Measurements from ENCODE around the gene LAMTOR5. TPM values are rescaled to one million over a fixed set of nuclear protein-coding genes. Genes with fewer than 3 reads are reported as not detected.

LAMTOR5 gene
- total and polyA plus RNA-seq, 2 of the 4 experiments (the other 2 are of a cell fraction), result 159 to 369 TPM

DNA sequence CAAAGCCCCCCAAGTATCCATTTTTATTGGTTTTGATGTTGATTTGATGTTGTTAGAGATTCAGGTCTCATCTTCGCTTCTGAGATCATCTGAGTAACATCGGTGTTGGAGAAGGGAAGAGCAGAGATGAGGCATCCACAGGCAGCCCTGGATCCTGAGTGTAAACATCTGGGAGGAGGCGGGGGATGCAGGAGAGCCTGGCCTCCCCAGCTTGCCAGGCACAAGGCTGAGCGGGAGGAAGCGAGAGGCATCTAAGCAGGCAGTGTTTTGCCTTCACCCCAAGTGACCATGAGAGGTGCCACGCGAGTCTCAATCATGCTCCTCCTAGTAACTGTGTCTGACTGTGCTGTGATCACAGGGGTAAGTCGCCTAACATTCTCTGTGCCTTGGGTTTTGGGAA is 43.4 kb upstream of the LAMTOR5 start, which contains the start of gene PROK1:
PROK1 (plus strand) TSS at position 221 of the 400 bp plus-strand sequence; CDS start at position 289, 68 bp downstream.
- no peak within 1 kb of the TSS for H3K4ac ChIP-seq (ENCODE audit: low read depth, low read length)
- WGBS, 2 experiments (ENCODE audit: extremely low coverage in 2 of 2, insufficient read length in 1 of 2), result 45% methylated on average over 5 of the region's 8 CpGs; no CpG with 5 or more reads in 1 of the 2 experiments
- no peaks in the 10 kb centered on the region for H3K9me1 ChIP-seq (ENCODE audit: insufficient read depth, low read length)
- no TSS peak for BruUV-seq (replicated peaks)
- no peak within 1 kb of the TSS for H3K4me2 ChIP-seq (ENCODE audit: low read depth, low read length)
- H3K23ac ChIP-seq (ENCODE audit: low read depth, low read length), result no peak within 1 kb of the TSS
- no peak within 1 kb of the TSS for H3K9ac ChIP-seq (ENCODE audit: low read depth, low read length)
- no peak within 1 kb of the TSS for H3K27ac ChIP-seq (ENCODE audit: insufficient read depth, low read length)
- intact Hi-C loops (cut with micrococcal nuclease), result no loop called here
- H4K91ac ChIP-seq (ENCODE audit: insufficient read depth, low read depth, low read length), result no peak within 1 kb of the TSS
- no peak within 1 kb of the TSS for H3K56ac ChIP-seq (ENCODE audit: extremely low read depth, insufficient read depth, low read length)
- H3K79me1 ChIP-seq (ENCODE audit: low read depth in 1 of 2, low read length in 2 of 2), result no peaks in the 10 kb centered on the region
- ATAC-seq (ENCODE audit: low read depth) (peak; percentile 11; the same call in 1 of the 2 replicates), DNase-seq (no peak)
- no peak within 1 kb of the TSS for H4K8ac ChIP-seq (ENCODE audit: low read depth in 2 of 2, low read length in 2 of 2)
- no peak within 1 kb of the TSS for H2AK5ac ChIP-seq (ENCODE audit: low read depth, low read length)
- no peak for TF ChIP-seq FOS (IDR thresholded peaks at IDR 0.05; ENCODE audit: low read depth, low read length)
- TF ChIP-seq, protein P1, sequence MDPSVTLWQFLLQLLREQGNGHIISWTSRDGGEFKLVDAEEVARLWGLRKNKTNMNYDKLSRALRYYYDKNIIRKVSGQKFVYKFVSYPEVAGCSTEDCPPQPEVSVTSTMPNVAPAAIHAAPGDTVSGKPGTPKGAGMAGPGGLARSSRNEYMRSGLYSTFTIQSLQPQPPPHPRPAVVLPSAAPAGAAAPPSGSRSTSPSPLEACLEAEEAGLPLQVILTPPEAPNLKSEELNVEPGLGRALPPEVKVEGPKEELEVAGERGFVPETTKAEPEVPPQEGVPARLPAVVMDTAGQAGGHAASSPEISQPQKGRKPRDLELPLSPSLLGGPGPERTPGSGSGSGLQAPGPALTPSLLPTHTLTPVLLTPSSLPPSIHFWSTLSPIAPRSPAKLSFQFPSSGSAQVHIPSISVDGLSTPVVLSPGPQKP (IDR thresholded peaks at IDR 0.05; ENCODE audit: borderline replicate concordance, low read depth, low read length), result no peak
- no peak for TF ChIP-seq SMC3 (IDR thresholded peaks at IDR 0.05; ENCODE audit: low read depth, low read length)
- TF ChIP-seq, protein P2, sequence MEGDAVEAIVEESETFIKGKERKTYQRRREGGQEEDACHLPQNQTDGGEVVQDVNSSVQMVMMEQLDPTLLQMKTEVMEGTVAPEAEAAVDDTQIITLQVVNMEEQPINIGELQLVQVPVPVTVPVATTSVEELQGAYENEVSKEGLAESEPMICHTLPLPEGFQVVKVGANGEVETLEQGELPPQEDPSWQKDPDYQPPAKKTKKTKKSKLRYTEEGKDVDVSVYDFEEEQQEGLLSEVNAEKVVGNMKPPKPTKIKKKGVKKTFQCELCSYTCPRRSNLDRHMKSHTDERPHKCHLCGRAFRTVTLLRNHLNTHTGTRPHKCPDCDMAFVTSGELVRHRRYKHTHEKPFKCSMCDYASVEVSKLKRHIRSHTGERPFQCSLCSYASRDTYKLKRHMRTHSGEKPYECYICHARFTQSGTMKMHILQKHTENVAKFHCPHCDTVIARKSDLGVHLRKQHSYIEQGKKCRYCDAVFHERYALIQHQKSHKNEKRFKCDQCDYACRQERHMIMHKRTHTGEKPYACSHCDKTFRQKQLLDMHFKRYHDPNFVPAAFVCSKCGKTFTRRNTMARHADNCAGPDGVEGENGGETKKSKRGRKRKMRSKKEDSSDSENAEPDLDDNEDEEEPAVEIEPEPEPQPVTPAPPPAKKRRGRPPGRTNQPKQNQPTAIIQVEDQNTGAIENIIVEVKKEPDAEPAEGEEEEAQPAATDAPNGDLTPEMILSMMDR (conservative IDR thresholded peaks at IDR 0.05; ENCODE audit: low read depth, low read length), result no peak
- TF ChIP-seq MAFK (IDR thresholded peaks at IDR 0.05; ENCODE audit: low read depth, low read length), result no peak
- no peak for TF ChIP-seq CEBPB (IDR thresholded peaks at IDR 0.05; ENCODE audit: low read depth, low read length)
- no peak for TF ChIP-seq MAZ (IDR thresholded peaks at IDR 0.05; ENCODE audit: borderline replicate concordance, low read depth, low read length)
- TF ChIP-seq NFE2L2 (IDR thresholded peaks at IDR 0.05; ENCODE audit: low read depth, low read length), result no peak
- TF ChIP-seq RAD21 (IDR thresholded peaks at IDR 0.05; ENCODE audit: low read length), result no peak
- TF ChIP-seq, protein P3, sequence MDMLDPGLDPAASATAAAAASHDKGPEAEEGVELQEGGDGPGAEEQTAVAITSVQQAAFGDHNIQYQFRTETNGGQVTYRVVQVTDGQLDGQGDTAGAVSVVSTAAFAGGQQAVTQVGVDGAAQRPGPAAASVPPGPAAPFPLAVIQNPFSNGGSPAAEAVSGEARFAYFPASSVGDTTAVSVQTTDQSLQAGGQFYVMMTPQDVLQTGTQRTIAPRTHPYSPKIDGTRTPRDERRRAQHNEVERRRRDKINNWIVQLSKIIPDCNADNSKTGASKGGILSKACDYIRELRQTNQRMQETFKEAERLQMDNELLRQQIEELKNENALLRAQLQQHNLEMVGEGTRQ (IDR thresholded peaks at IDR 0.05; ENCODE audit: low read depth, low read length), result no peak
- no peak for TF ChIP-seq RCOR1 (IDR thresholded peaks at IDR 0.05; ENCODE audit: insufficient replicate concordance, low read length)
- TF ChIP-seq MXI1 (IDR thresholded peaks at IDR 0.05; ENCODE audit: borderline replicate concordance, low read depth, low read length), result no peak
- no peak for TF ChIP-seq BHLHE40 (IDR thresholded peaks at IDR 0.05; ENCODE audit: low read depth, low read length)
- no peak for TF ChIP-seq CHD1 (IDR thresholded peaks at IDR 0.05; ENCODE audit: low read depth, low read length)
- TF ChIP-seq POLR2A (IDR thresholded peaks at IDR 0.05; ENCODE audit: low read depth, low read length), result no peak
- no peak for TF ChIP-seq RFX5 (IDR thresholded peaks at IDR 0.05; ENCODE audit: low read depth, low read length)
- no peak within 1 kb of the TSS for H2BK120ac ChIP-seq (ENCODE audit: low read depth, low read length)
- H2AK9ac ChIP-seq (replicated peaks; ENCODE audit: low read depth, low read length, poor library complexity), result no peak within 1 kb of the TSS
- no peaks in the 10 kb centered on the region for H3K36me3 ChIP-seq (ENCODE audit: control insufficient read depth, insufficient read depth, low read length)
- H3K27me3 ChIP-seq (ENCODE audit: control insufficient read depth, insufficient read depth, low read length), result peaks cover 73% of the 10 kb centered on the region
- H4K20me1 ChIP-seq (ENCODE audit: insufficient read depth, low read length), result no peaks in the 10 kb centered on the region
- no peak within 1 kb of the TSS for H3K18ac ChIP-seq (ENCODE audit: low read depth, low read length)
- H3K4me3 ChIP-seq (ENCODE audit: insufficient read depth, low read depth, low read length), result no peak within 1 kb of the TSS
- no peaks in the 10 kb centered on the region for H3K9me3 ChIP-seq (ENCODE audit: control insufficient read depth, insufficient read depth, low read length)
- no peak within 1 kb of the TSS for H2BK5ac ChIP-seq (ENCODE audit: low read depth, low read length, poor library complexity, severe bottlenecking)
- H2BK15ac ChIP-seq (ENCODE audit: low read depth, low read length), result no peak within 1 kb of the TSS
- dilution Hi-C loops (cut with HindIII; ENCODE audit: low sequenced_read_pairs, unreplicated experiment), result no loop called here
- H2AFZ ChIP-seq (replicated peaks; ENCODE audit: low read length, poor library complexity), result no peak within 1 kb of the TSS
- no peak within 1 kb of the TSS for H2BK20ac ChIP-seq (ENCODE audit: low read depth, low read length)
- no peak within 1 kb of the TSS for H3K14ac ChIP-seq (replicated peaks; ENCODE audit: low read depth, low read length)
- CTCF ChIA-PET, result interaction anchor here (1.1 kb wide), 1 partner anchor 9 kb away, joined by 5 read pairs; no protein-coding TSS in a partner anchor
- POLR2A ChIA-PET (ENCODE audit: unreplicated experiment), result no interaction called here
- no peak within 1 kb of the TSS for H4K5ac ChIP-seq (ENCODE audit: low read depth, low read length)
- in situ Hi-C loops (cut with MboI; ENCODE audit: low sequenced_read_pairs), result no loop called here
- H3K4me1 ChIP-seq (ENCODE audit: control insufficient read depth, insufficient read depth, low read length), result no peaks in the 10 kb centered on the region
